ENCODE data around the gene PGAP2.

GRCh38 chr11:3827434-3828186 lies 19.2 kb downstream of the PGAP2 start:
- TF ChIP-seq CTCF (IDR thresholded peaks at IDR 0.05; ENCODE audit: extremely low read depth in 1 of 2, insufficient read depth in 1 of 2, low read depth in 1 of 2, low read length in 2 of 2), result no peak
- no peak for TF ChIP-seq POLR2A (IDR thresholded peaks at IDR 0.05; ENCODE audit: low read depth, low read length)
- no peak for TF ChIP-seq POLR2AphosphoS5 (IDR thresholded peaks at IDR 0.05; ENCODE audit: insufficient read depth, low read depth, low read length)
- no peak for TF ChIP-seq EZH2 (IDR thresholded peaks at IDR 0.05; ENCODE audit: borderline replicate concordance, low read depth, low read length, severe bottlenecking)
- no peak for TF ChIP-seq JUN (IDR thresholded peaks at IDR 0.05; ENCODE audit: borderline replicate concordance, insufficient read depth, insufficient read length, low read depth)
- TF ChIP-seq MAX (IDR thresholded peaks at IDR 0.05; ENCODE audit: insufficient read depth, insufficient read length), result no peak

All from endothelial cell of umbilical vein (primary cell).